HG03045 (cell line): ENCODE results near the gene PRKCE.

Experiments used
- ATAC-seq: cut with Tn5 transposase; IDR thresholded peaks from one replicate; pipeline ENCODE4 v1.9.1; 2021; ENCODE audit warnings: mild to moderate bottlenecking, moderate library complexity; ENCODE audit not compliant: unreplicated experiment

Gene PRKCE

DNA sequence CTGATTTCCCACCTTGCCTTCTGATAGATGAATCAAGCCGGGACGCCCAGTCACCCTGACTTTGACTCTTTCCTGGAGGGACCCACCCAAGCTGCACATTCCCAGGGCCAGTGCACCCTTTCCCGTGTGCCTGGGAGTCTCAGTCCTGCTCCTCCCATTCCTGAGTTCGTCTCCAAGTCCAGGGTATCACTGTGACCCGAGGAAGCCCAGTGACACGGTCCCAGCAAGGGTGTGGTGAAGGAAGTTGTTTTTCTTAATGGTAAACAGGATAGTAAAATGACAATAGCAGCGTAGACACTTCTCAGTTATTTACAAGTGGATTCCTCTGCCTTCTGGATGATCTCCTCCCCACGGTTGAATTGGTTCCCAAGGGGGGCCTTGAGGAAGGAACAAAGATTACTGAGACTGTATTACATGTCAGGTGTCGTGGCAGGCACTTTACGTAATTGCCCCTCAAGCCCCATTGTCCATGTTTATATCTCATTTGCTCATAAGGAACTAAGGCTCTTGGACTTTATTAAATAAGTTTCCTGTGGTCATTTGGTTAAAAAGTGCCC lies 123.3 kb downstream of the PRKCE start:
- ATAC-seq: no peak

DNA sequence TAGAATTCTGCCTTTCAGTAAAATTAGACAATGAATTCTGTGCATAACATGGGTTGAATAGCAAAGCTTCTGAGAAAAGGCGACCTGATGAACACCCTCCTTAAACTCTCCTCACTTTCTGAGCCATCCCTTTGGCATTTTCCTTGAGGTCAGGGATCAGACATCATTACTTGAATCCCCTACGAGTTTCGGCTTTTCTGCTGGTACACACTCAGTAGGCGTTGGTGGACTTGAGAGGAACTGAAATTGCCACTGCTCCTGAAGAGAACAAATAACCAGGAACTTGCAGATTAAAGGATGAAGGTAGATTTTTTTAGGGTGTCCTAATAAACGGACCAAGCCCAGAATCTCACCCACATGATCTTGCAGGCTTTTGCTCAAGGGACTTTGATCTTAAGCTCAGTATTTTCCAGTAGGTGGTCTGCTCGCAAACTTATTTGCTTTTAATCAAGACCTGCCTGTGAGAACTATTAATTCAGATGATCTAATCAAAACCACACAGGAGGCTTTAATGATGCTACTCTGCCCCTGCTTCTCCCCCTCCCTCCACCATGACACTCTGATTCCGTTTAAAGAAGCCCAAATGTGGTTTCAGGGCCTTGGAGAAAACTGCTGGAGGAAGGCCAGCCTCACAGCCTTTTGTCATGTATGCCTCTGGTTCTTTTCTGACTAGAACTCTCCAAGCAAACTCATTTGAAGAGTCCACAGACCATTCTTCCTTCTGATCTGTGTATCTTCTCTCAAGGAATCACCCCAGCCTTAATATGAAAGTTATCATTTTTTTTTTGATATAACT lies 124.9 kb downstream of the PRKCE start:
- no peak for ATAC-seq

DNA sequence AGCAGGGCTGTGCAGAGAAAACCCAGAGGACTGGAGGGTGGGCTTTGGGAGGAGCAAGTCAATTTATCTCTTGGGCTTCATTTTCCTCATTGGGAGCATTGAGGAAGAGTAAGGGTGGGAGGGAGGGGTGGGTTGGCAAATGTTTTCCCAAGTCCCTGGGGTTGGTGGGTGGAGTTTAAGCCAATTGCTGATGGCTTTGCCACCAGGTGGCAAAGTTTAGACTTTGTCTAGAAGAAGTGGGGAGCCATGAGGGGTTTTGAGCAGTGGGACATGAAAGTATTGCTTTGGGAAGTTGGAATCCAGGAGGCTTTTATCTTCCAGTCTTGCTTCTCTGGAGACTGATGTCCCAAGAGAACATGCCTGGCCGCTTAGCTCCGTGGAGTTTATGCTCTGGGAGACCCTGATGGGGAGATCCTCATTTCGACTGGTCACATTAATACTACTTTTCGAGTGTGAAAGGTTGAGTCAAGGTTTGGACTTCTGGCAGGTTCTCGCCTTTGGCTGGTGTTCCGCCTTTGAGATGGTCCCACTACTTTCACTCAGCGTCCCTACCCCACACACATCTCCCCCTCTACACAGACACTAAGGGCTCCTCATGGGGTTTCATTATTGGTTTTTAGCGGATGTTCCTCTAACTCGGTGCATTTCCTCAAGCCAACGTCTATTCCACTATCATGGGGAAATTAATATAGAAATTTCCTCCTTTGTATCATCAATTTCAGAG lies 126.7 kb downstream of the PRKCE start:
- ATAC-seq: no peak

DNA sequence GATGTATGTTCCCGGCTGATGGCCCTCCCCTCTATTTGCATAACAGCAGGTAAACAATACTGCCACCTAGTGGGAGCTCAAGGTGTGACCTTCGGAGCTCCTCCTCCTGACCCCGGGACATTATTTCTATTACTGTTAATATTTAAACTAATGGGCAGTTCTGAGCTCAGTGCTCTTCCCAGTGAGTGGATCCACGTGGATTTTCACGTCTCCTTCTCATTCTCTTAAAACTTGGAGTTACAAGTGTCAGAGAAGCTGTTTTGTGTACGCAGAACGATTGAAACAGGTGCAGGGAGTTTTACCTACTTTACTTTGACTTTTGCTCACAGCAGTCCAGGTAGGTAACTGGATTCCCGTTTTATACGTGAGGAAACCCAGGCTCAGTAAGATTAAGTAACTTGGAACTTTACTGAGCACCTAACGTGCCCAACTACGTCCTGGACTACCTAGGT lies 127.3 kb downstream of the PRKCE start:
- ATAC-seq: no peak

DNA sequence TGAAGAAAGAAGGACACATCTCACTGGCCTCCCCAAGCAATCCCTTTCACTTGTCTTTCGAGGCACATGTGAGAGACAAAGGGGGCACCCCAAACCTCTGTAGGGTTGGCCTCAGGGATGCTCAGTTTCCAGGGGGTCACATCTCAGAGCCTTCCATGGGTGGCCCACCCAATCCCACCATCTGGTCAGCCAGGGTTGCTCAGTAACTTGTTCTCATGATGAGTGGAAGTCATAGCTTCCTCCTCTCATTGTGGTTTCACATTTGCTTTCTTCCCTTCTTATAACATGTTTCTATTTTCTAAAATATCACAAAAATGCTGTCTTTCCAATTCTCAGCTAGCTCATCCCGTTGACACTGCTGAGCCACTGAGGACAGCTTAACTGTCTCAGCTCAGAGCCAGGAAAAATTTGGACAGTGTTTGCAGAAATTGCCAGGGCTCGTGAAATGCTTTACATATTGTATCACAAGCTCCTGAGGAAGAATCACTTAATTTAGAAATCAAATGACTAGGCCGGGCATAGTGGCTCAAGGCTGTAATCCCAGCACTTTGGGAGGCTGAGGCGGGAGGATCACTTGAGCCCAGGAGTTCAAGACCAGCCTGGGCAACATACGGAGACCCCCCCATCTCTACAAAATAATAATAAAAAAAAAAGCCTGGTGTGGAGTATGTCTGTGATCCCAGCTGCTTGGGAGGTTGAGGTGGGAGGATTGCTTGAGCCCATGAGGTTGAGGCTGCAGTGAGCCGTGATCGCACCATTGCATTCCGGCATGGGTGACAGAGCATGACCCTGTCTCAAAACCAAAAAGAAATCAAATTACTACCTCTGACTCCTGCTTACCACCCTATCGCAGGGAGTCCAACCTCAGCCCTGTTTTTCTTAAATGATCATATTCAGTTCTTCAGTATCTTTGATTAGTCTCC lies 129.3 kb downstream of the PRKCE start:
- ATAC-seq: no peak

DNA sequence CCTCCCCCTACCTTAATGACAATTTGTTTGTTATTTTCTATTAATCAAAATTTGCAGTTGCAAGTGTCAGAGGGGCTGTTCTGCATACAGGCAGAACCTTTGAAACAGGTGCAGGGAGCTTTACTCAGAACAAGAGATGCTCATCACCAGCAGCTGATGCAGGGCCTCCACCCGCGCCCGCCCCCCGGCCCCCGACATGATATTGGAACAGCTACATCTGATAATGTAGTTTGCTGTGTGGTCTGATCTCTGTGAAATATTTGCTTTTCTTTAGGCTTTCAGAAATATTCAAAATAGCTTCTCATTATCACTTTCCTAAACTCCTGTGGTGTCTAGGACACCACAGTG lies 130.0 kb downstream of the PRKCE start:
- no peak for ATAC-seq

DNA sequence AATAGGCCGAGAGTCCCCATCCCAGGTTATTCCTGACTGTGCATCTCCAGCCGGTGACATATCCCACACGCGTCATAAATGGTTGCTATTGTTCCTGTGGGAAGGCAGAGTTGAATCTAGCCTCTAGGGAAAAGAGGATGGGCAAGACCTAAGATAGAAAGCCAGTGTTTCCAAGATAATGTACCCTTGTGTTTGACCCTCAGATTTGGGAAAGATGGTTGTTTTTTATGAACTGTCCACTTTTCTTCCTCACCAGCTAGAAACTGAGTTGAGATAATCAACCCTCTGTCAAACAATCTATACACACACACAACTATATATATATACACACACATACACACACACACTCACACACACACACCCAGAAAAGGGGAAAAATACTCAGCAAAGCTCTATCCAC lies 131.0 kb downstream of the PRKCE start:
- ATAC-seq: no peak

DNA sequence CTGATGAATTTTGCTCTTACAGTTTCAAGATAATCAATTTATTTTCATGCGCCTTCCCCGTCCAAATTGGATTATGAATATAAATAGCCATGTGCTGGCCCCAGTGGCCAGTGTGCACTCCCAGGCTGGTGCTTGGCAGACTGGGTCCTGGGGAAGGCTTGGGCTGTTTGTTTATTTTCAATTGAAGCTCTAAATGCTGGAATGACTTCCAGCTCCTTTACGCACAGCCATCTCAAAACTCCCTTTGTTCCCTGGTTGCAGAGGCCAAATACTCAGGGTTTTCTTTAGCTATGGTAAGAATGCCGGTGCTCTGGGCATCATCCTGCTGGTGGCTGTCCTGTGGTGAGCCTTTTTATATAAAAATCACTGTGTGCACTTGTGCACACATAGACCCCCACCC lies 131.5 kb downstream of the PRKCE start:
- ATAC-seq: no peak

DNA sequence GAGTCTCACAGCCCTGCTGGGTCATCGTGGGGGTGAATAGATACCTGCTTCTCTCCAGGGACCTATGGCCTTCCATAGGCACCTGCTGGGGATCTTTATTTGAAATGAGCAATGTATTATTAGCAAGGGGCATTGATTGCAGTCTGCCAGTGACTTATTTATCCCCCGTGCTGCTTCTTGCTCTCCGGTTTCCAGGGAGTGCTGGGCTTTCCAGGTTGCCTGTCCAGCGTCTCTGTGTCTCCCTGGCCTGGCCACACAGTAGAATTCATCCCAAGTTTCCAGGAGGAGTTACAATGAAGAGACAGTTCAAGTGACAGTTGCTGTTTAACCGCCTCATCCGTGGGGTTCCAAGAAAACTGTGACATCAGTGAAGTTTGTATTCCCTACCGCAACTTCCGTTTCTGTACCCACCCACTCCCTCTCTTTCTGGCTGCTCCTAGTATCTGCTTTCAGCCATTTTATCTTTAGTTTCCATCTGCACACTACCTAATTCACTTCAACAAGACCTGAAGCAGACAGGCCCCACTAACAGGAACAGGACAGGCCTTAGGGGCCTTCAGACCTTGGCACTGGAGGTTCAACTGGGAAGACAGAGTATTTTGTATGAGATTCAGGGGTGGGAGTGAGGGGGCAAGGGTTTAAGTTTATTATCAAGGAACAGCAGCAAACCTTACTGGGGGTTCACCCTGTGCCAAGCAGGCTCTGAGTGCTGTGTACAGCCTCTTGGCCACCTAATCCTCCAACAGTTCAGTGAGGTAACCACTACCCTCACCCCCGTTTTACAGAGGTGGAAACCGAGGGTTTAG lies 134.8 kb downstream of the PRKCE start:
- no peak for ATAC-seq

DNA sequence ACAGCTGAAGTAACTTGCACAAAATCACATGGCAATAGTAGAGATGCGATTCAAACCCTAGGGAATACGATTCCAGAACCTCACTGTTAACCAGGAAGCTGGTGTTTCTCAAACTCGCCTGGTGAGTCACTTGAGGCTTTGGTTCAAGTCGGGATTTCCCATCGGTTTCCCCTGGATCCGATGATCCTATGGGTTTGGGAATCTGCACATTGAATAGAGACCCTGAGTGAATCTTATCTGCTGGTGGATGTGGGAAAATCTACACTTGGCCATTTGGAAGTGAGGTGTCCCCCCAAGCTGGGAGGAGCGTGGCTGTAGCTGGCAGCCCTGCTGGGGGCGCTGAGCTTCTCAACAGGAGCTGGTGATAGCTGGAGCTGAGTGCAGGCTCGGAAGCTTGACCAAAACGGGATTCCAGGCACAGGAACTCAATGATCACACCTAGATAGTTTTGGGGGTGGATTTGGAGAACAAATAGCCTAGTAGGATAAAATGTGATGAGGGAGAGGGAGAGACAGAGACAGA lies 135.4 kb downstream of the PRKCE start:
- no peak for ATAC-seq

DNA sequence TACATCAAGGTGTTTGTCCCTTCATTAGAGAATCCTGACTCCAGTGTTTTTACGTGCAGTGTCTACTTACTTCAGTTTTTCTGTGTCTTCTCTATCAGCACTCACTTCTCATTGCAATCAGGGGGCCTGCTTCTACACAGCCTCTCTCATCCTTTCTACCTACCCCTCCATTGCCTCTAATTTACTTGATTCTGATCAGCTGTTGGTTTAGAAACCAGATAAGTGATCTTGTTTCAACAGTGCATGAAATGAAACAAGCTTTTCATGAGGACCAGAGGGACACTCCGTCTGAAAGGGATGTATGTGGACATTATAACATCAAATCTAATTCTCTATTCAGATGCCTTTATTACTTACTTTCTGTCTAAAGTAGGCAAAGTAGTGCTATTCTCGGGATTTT lies 136.9 kb downstream of the PRKCE start:
- no peak for ATAC-seq

DNA sequence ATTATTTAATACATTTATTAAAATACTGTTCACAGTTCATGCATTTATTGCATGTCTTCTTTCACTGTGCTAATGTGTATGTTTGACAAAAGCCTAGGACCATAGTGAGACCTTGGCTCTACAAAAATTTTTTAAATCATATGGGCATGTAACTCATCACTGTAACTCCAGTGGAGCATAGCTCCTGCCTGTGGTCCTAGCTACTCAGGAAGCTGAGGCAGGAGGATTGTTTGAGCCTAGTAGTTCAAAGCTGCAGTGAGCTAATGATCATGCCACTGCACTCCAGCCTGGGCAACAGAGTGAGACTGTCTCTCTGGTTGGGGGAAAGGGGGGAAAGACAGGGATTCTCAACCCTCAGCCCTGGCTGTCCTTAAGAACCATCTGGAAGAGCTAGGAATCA lies 137.8 kb downstream of the PRKCE start:
- ATAC-seq: no peak

DNA sequence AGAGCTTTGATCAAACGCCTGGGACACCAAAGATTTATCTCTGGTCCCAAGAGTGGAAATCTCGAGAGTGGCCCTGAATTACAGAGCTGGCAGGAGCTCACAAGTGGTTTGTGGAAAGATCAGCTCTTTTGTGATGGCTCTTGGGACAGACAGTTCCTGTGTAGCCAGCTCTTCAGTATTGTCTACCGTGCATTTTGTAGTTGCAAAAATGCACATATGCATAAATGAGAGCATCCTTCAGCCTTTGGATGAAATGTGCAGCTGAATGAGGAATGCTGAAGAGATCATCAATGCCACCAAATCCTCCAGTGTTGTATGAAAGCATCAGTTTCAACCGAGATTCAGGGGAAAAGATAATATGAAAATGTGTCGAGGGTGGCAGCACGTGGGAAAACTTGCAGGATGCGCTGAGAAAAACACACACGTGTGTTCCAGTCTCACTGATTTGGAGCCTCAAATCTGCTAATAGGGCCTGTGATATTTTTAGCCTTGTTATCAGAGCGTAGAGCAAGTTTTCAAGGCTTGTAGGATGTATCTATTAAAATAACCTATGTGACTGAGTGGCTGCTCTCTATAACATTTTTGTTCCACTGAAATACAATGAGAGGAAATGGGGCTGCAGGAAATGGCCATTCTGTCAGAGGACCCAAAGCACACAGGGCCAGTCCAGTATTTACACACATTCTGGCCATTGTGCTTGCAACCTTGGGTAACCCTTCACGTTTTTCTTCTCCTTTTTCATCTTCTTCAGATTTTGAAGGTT lies 138.7 kb downstream of the PRKCE start:
- ATAC-seq: no peak

DNA sequence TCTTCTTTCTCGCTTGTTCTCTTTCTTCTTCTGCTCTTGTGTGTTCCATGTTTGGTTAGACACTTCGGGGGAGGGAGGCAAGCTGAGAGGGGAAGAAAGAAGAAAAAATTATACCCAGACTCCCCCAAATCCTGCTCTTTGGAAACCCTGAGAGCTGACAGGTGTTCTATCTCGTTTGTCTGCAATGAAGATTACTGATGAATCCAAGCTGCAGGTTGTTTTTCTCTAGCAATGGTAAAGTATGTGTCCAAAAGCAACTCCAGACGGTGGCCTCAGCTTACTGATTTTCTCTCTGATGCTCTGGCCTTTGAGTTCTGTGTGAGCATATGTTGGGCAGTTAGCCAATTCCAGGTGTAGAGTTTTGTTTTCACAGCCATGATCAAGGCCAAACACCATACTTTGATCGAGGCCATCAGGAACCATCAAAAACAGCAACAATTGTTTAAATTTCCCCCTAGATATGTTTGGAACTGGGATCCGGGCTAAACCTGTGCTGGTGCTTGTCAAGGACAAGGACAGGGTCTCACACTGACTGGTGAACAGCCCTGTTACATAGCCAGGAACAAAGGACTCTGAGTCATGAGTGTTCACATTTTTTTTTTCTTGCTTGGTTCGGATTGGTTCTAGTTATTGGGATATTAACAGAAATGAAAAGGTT lies 142.0 kb downstream of the PRKCE start:
- ATAC-seq: no peak

DNA sequence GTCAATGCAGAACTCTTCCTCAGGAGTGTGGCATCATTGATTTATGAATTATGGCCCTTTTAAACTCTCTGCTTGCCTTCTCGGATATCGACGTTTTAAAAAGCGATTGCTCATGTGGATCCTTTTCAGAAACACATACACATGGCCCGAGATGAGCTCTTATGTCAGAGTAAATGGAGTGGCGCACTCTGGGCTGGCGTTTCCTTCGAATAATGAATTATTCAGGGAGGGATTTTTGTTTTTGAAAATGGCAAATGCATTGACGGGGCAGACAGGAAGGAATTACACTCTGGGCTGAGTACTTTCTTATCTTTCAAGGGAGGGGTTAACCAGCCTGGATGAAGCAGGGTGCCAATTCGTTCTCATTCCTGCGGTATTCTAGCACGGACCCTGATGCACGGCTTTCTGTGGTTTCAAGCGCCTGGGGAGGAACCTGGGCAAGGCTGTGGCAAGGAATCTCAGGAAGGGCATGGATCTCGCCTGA lies 142.7 kb downstream of the PRKCE start:
- no peak for ATAC-seq

DNA sequence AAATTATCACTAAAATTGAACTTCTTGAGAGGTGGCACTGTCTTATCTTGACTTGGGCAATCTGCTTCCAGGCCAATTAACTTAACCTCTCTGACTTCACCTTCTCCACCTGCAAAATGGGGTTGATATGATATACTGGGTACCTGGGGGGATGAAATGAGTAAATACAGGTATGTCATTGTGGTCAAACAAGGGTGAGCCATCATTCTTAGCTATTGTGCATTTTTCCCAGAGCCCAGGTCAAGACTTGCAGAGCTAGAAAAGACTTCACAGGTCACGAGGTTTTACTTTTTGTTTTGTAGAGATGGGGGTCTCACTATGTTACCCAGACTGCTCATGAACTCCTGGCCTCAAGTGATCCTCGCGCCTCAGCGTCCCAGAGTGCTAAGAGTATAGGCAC lies 145.0 kb downstream of the PRKCE start:
- no peak for ATAC-seq

DNA sequence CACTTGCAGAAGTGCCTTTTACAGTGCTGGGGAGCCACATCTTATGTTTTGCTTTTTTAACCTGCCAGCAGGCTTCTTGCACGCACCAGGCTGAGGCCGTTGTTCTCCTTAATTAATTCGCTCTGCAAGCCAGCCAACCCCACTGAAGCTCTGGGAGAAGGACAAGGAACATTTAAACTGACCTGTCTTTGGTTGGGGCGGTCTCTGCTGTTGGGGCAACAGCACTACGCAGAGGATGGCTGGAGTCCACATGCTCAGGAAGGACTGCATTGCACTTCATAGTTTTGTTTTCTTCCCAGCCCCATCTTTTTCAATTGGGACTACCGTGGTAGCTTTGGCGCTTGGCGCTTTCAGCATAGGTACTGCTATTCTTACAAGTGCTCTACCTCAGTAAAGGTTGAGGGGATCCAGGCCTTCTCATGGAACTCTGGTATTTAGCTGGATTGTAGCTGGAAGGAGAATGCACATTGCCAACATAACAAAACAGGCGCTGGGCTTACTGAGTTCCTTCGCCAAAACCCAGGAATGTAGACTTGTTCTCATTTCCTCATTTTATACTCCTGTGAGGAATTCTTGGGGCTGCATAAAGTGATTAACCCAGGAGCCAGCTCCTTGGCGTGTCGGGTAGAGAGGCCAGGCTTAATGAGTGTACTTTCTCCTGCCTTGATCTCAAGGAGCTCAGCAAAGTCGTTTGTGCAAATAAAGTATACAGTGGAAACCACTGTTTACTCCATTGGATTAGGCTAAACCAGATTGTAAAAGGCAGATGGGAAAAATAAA lies 146.2 kb downstream of the PRKCE start:
- ATAC-seq: no peak
